Skin epidermis (tissue), 12 donors: Measurements from ENCODE around the gene IZUMO2.

Source experiments
- H3K27ac ChIP-seq, 21 experiments: fragments of 200-600 bp; sonication (generic) in 11 of 21; one replicate each; pipeline ENCODE4 v1.5.0; 2020; ENCODE audit warnings: mild to moderate bottlenecking in 3 of 21, inconsistent platforms in 2 of 21, moderate library complexity in 2 of 21
- H3K4me3 ChIP-seq, 7 experiments: fragments of 200-600 bp; sonication (generic) in 2 of 7; one replicate each; pipeline ENCODE4 v1.5.0; 2020; ENCODE audit warnings: inconsistent platforms in 2 of 7, mild to moderate bottlenecking in 2 of 7, moderate library complexity in 1 of 7

Gene IZUMO2

GRCh38 chr19:50162988-50163387, at the start of gene IZUMO2:
Gene IZUMO2 (minus strand): TSS chr19:50163281. CDS start chr19:50163194, 87 bp downstream.
- Histone ChIP-seq H3K27ac (no peak within 1 kb of the TSS), H3K4me3 (no peak within 1 kb of the TSS)

GRCh38 chr19:50210425-50210824, 47.3 kb upstream of the IZUMO2 start:
- no peak overlapping the region for H3K27ac ChIP-seq

GRCh38 chr19:50209131-50209530, 46.0 kb upstream of the IZUMO2 start:
- H3K27ac ChIP-seq: no peak overlapping the region

More at GRCh38 chr19:50210425-50210824, 47.3 kb upstream of the IZUMO2 start:
- H3K4me3 ChIP-seq: no peak overlapping the region

GRCh38 chr19:50207730-50208129, 44.6 kb upstream of the IZUMO2 start:
- no peak overlapping the region for H3K27ac ChIP-seq

More at GRCh38 chr19:50209131-50209530, 46.0 kb upstream of the IZUMO2 start:
- no peak overlapping the region for H3K4me3 ChIP-seq

GRCh38 chr19:50206191-50206590, 43.1 kb upstream of the IZUMO2 start:
- peak overlapping the region in 1 of 7 experiments; percentile 39 for H3K4me3 ChIP-seq
- peak overlapping the region in 6 of 21 experiments; percentile 36 to 87 (median 82) for H3K27ac ChIP-seq

More at GRCh38 chr19:50207730-50208129, 44.6 kb upstream of the IZUMO2 start:
- H3K4me3 ChIP-seq: no peak overlapping the region

GRCh38 chr19:50205681-50206138, 42.6 kb upstream of the IZUMO2 start:
- Histone ChIP-seq H3K4me3 (peak overlapping the region in 6 of 7 experiments; percentile 9 to 39 (median 22)), H3K27ac (peak overlapping the region in 15 of 21 experiments; percentile 39 to 87 (median 74))

GRCh38 chr19:50204811-50205675, 42.0 kb upstream of the IZUMO2 start:
- Histone ChIP-seq H3K27ac (peak overlapping the region in 15 of 21 experiments; percentile 39 to 87 (median 74)), H3K4me3 (peak overlapping the region in 6 of 7 experiments; percentile 9 to 39 (median 22))

GRCh38 chr19:50204081-50204428, 41.0 kb upstream of the IZUMO2 start:
- peak overlapping the region in 5 of 21 experiments; percentile 68 to 87 (median 75) for H3K27ac ChIP-seq
- peak overlapping the region in 4 of 7 experiments; percentile 10 to 43 (median 36) for H3K4me3 ChIP-seq

GRCh38 chr19:50203281-50204080, 40.4 kb upstream of the IZUMO2 start, which contains the start of gene MYH14:
Gene MYH14 (plus strand): TSS chr19:50203622. CDS start chr19:50210366, 6,744 bp downstream.
- Histone ChIP-seq H3K4me3 (peak within 1 kb of the TSS in 6 of 7 experiments; percentile 10 to 43 (median 34)), H3K27ac (peak within 1 kb of the TSS in 11 of 21 experiments; percentile 7 to 87 (median 68))

- H3K4me3 ChIP-seq: peak overlapping the region in 3 of 7 experiments; percentile 30 to 43 (median 41)
- H3K27ac ChIP-seq: no peak overlapping the region
These were observed 39.8 kb upstream of the IZUMO2 start for GRCh38 chr19:50202962-50203280.

- Histone ChIP-seq H3K4me3 (no peak overlapping the region), H3K27ac (no peak overlapping the region)
These were observed 39.3 kb upstream of the IZUMO2 start for GRCh38 chr19:50202386-50202785.

GRCh38 chr19:50199259-50199555, 36.1 kb upstream of the IZUMO2 start:
- Histone ChIP-seq H3K4me3 (no peak overlapping the region), H3K27ac (no peak overlapping the region)

- H3K27ac ChIP-seq: no peak overlapping the region
- no peak overlapping the region for H3K4me3 ChIP-seq
These were observed 35.6 kb upstream of the IZUMO2 start for GRCh38 chr19:50198431-50199258.

- Histone ChIP-seq H3K27ac (no peak overlapping the region), H3K4me3 (no peak overlapping the region)
These were observed 34.3 kb upstream of the IZUMO2 start for GRCh38 chr19:50197348-50197747.

- Histone ChIP-seq H3K4me3 (no peak overlapping the region), H3K27ac (no peak overlapping the region)
These were observed 33.3 kb upstream of the IZUMO2 start for GRCh38 chr19:50196322-50196932.

- Histone ChIP-seq H3K4me3 (no peak overlapping the region), H3K27ac (no peak overlapping the region)
These were observed 32.1 kb upstream of the IZUMO2 start for GRCh38 chr19:50195224-50195623.

GRCh38 chr19:50192463-50193211, 29.6 kb upstream of the IZUMO2 start:
- Histone ChIP-seq H3K27ac (no peak overlapping the region), H3K4me3 (no peak overlapping the region)

GRCh38 chr19:50191216-50191615, 28.1 kb upstream of the IZUMO2 start:
- no peak overlapping the region for H3K4me3 ChIP-seq
- H3K27ac ChIP-seq: no peak overlapping the region
